NCI-H2196 treated with DMSO at 0.1 percent for 48 hours (cell line): ENCODE data around the gene HRH3.

Experiments
- DNase-seq: peaks from one replicate; lab custom pipeline; 2025; ENCODE audit not compliant: unreplicated experiment; lab: John Stamatoyannopoulos, UW

The HRH3 gene

DNA sequence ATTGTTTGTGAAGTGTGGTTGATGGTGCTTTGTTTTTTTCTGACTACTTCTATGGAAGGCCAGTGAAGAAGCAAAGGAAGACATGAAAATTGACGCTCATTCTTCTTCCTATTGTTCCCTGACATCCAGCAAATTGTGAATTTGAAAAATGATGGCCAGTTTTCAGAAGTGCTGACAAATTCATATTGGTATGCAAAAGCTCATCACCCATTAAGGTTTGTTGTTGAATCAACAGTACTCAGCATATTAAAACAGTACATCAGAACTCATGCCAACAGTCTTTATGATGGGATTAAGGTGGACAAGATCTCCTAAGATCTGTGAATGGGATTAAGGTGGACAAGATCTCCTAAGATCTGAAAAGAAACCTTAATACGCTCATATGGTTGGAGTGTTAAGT, 38.3 kb downstream of the HRH3 start:
- no peak for DNase-seq

DNA sequence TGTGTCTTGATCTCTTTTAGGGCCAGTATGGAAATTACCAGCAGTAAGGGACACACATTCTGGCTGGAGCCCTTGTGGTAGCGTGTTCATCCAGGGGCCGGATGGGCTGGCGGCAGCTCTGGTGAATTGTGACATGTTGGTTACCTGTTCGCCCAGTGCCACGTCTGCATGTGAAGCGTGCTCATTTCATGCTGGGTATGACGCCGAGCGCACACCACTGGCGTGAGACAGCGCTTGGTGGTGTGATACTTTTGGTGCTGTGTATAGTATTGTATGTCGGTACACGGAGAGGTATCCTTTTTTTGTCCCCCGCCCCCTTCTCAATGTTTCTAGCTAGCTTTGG, 40.9 kb downstream of the HRH3 start:
- DNase-seq: no peak

DNA sequence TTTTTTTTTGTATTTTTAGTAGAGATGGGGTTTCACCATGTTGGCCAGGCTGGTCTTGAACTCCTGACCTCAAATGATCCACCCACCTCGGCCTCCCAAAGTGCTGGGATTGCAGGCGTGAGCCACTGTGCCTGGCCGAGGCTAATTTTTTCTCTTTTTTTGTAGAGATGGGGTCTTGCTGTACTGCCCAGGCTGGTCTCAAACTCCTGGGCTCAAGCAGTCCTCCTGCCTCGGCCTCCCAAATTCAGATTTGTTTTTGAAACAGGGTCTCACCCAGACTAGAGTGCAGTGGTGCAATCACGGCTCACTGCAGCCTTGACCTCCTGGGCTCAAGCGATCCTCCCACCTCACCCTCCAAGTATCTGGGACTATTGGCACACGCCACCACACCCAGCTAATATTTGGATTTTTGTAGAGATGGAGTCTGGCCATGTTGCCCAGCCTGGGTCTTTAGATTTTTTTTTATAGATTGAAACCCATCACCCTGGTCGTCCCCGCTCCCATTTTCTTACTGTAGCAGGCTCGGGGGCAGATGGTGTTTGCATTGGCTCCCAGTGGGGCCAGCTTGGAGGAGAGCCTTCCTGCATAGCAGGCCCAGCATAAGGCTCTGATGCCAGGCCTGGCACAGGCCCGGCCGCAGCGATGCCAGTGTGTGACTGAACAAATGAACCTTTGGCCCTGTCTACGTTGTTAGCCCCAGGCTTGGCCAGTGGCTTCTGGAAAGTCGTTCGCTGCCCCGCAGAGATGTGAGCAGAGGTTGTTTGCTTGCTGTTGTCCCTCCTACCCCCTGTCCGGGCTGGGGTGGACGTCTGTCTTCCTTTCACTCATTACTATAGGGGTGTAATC, 41.5 kb downstream of the HRH3 start:
- DNase-seq: no peak

DNA sequence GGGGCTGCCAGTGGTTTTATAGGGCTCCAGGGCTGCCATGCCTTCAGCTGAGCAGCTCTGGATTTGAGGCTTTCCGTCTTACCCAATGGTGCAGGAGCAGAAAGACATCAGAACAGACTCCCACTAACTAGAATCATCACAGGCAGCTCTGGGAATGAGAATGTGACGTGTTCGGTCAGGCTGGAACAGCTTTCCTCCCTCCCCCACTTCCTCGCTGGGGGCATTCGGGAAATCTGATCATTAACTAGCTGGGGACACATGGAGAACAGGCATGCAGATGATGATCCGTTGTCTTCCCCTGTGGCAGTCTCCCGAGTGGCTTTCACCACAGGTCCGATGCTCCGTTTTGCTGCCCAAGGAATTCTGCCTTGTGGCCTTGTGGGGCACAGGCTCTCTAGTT, 42.8 kb downstream of the HRH3 start:
- DNase-seq: no peak

DNA sequence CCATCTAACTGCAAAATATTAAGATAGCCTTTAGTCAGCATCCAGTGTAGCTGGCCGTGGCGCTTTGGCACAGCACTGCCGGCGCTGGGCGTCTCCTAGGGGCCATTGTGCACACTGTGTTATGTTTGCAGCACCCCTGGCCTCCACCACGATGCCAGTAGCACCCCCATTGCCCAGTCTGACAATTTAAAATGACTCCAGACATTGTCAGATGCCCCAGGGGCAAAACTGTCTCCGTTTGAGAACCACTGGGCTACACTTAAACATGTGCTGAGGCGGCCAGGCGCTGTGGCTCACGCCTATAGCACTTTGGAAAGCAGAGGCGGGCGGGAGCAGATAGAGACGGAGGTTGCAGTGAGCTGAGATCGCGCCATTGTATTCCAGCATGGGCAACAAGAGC, 43.2 kb downstream of the HRH3 start:
- DNase-seq: no peak

DNA sequence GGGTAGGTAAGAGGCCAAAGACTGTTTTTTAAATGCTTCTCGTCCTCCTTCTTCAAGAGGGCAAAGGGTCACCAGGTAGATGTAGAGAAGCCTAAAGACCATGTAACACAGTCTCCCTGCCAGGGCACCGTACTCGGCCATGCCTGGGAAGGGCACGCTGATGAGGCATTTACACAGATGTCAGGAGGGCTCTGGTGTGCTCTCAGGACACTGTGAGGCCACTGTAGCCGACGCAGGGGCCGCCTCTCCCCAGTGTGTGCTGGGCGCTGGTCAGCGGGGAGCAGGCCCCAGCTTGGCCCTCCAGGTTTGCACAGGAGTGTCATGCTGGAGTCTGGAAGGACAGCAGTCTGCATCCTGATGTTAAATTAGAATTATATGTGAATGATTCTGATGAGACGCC, 44.4 kb downstream of the HRH3 start:
- no peak for DNase-seq

DNA sequence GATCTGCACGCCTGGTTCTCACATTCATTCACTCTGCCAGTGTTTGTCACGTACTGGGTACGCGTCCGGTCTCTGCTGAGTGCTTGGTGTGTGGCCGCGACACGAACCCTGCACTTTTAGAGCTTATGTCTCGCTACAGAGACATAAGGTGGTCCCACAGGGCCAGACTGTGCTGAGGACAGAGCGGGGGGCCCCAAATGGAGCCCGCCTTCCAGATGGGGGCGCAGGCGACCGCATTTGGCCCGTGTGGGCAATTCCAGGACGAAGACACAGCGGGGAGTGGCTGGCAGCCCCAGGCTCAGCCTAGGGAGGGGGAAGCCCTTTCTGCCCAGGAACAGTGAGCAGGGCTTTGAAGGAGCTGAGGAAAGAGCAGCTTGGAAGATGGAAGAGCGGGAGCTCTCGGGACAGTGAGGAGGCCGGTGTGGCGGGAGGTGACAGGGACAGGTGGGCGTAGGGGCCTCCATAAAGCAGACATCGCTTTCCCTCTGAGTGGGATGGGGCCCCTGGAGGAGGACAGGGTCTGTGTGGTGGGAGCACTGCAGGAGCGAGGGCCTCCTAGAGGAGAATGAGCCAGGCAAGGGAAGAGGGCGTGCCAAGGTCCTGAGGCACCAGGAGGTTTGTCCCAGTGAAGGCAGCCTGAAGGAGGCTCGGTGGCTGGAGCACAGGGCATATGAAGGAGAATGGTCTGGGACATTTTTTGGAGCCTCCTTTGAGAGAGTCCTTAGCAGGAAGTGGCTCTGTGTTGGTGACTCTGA, 45.0 kb downstream of the HRH3 start:
- DNase-seq: no peak

DNA sequence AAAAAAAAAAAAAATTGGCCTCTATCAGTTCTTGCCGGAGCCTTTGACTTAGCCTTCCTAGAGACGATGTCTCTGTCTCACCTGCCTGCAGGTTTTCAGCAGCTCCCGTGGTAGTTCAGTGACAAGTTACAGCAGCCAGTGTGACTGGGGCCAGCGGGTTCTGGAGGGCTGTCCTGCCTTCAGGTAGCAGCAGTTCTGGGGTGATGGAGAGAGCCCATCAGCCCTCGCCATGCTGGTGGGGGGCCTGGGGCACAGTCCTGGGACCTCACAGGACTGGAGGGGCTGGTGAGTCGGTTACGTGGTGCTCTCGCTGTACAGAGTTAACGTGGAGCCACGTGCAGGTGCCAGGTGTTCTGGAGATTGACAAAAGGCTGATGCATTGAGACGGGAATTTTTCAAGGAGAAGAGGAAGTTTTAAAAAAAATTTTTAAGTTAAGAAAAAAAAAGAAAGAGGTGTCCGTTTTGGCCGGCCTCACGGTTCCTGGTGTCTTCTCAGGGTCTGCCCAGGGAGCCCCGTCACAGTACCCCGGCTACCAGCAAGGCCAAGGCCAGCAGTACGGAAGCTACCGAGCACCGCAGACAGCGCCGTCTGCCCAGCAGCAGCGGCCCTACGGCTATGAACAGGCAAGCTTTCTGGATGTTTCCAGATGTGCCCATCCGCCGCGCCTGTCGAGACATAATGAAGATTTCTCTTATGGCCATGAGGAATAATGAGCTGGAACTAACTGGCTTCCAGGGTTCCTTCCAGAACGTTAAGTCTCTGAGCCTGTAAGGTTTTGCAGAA, 45.9 kb downstream of the HRH3 start:
- DNase-seq: no peak

DNA sequence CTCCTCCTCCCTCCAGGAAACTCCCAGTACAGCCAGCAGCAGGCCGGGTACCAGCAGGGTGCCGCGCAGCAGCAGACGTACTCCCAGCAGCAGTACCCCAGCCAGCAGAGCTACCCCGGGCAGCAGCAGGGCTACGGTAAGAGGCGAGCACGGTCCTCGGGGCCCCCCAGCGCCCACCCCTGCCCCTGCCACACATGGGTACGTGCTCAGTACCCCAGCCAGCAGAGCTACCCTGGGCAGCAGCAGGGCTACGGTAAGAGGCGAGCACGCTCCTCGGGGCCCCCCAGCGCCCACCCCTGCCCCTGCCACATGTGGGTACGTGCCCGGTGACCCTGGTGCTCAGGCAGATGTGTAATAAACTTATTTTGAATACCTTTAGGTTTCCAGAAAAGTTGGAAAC, 47.4 kb downstream of the HRH3 start:
- DNase-seq: no peak

DNA sequence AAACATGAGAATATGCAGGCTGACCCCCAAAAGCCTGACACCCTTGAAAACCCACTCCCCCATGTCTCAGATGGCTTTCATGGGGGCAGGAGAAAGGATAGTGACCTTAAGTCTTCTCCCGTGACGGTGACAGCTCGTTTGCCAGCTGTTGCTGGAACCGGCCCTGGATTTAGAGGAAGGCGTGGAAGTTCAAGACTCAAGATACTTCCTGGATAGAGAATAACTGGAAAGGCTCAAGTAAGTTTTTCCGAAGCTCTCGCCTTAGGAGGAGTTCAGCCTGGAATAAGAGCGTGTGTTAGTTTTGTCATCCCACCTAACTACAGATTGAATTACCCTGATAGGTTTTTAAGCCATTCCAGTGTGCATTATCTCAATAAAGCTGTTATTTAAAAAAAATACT, 48.8 kb downstream of the HRH3 start:
- DNase-seq: no peak

DNA sequence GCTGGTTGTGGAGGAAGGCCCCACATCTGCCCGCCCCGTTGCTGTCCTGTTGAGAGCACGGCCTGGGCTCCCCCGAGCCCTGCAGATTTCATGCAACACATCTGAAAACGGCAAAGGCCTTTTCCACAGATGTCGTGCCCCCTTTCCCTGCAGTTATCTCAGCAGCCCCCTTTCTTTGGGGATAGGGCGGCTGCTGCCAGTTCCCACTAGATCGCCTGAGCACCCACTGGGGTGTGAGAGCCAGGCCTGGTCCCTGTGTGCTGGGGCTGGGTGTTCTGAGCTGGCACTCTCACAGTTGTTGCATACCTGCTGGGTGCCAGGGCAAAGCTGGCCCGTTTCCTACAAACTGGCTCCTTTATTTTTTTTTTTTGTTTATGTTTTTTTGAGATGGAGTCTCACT, 49.5 kb downstream of the HRH3 start:
- no peak for DNase-seq

DNA sequence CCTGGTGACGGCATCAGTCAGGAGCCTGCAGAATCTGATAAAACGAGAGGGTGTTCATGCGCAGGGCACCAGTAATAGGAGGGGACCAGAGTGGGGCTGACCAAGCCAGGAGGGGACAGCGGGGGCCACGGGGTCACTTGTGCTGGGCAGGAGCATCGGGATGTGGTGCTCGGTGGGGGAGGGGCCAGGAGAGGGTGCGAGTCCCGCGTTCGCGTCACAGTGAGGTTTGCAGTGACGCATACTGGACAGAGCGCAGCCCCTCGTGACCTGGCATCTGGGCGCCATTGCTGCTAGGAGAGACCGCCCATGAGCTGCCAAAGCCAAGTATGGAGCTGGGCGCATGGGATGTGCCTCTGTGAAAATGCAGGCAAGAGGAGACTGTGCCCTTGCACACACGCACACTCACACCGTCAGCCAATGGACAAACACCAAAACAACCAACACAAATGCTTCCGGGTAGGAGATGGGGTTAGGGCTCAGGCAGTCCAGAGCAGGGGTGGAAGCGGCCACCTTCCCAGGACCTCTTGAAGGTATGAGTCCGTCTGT, 51.1 kb downstream of the HRH3 start:
- no peak for DNase-seq

DNA sequence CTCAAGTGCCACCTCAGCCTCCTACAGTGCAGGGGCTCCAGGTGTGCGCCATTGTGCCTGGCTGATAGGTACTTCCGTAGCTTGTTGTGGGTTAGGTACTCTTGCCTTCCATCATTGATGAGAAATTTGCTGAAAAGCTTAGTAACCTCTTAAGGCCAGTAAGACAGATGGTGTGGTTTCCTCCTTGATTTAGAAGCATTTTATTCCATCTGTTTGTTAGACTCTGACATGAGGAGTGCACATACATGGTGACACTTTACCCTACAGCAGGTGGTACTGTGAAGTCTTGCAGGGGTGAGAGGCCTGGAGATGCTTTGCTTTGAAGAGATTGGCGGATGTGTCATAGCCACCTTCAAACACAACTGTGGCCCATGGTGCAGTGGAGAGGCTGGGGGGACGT, 52.0 kb downstream of the HRH3 start:
- DNase-seq: no peak

DNA sequence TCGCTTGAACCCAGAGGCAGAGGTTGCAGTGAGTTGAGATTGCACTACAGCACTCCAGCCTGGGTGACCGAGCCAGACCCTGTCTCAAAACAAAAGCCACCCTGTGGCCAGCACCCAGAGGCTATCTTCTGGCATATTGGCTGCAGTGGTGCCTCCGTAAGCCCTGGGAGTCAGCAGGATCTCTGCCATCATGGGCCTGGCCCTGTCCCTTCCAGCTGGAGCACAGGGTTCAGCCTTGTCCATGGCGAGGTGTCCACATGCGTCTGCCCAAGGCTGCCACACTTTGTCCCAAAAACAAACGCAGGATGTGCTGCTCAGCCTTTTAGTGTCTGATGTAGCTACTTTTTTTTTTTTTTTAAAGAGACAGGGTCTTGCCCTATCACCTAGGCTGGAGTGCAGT, 52.6 kb downstream of the HRH3 start:
- DNase-seq: no peak

DNA sequence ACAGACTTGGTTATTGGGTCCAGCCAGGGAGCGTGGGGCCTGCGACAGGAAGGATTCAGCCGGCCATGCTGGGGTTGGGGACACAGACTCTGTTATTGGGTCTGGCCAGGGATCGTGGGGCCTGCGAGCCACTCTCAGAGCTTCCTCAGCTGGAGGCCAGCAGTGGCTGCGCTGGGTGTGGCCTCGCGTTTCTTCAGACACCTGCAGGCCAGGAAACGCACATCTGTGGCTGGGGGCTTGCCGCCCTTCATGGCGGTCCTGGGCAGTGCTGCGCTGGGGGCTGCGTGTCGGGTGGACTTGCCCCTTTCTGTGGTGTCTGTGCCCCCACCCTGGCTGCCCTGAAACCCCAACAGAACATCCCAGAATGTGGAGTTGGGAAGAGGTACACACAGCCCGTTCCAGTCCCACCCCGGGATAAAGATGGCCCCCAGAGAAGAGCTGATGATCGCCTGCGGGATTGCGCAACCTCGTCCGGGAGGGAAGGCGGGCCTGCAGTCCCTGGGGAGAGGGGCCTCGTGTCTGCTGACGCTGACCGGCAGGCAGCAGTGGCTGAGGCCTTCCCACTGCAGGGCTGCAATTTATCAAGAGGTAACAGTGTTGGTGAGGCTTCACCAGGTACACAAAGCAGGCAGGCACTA, 54.2 kb downstream of the HRH3 start:
- DNase-seq: no peak
